ENCODE data around the gene XPO6.

GRCh38 chr16:28211758-28212531, at the start of gene XPO6:
- TF ChIP-seq CTCF (IDR thresholded peaks at IDR 0.05; ENCODE audit: low read depth, low read length, missing input control): no peak
- TF ChIP-seq RXRA (IDR thresholded peaks at IDR 0.05): no peak
- peak; percentile 58 for TF ChIP-seq MAX (IDR thresholded peaks at IDR 0.05)
- TF ChIP-seq YY1 (IDR thresholded peaks at IDR 0.05): peak; percentile 100
- no peak for TF ChIP-seq NR2F2 (IDR thresholded peaks at IDR 0.05)
- no peak for TF ChIP-seq TAF1 (conservative IDR thresholded peaks at IDR 0.05)
